Gastrocnemius medialis (tissue), 4 donors: ENCODE measurements around the gene DEFB116.

Experiments
- POLR2A ChIP-seq, 2 donors: fragments of 450-650 bp; IDR thresholded peaks; one replicate each; pipeline ENCODE4 v1.6.1; 2017; ENCODE audit warnings: antibody characterized with exemption in 2 of 2, mild to moderate bottlenecking in 2 of 2, moderate library complexity in 2 of 2
- TF ChIP-seq, protein P1 (sequence below), 5 experiments: fragments of 450-650 bp in 3 of 5; fragments of 200-600 bp in 2 of 5; sonication (generic) in 2 of 5; IDR thresholded peaks in 4 of 5; conservative IDR thresholded peaks in 1 of 5; 1 replicate in 4 of 5; 2 replicates in 1 of 5; pipeline ENCODE4 v1.5.1; 2016 to 2019; ENCODE audit warnings: antibody characterized with exemption in 5 of 5, mild to moderate bottlenecking in 3 of 5, moderate library complexity in 3 of 5

DNA sequence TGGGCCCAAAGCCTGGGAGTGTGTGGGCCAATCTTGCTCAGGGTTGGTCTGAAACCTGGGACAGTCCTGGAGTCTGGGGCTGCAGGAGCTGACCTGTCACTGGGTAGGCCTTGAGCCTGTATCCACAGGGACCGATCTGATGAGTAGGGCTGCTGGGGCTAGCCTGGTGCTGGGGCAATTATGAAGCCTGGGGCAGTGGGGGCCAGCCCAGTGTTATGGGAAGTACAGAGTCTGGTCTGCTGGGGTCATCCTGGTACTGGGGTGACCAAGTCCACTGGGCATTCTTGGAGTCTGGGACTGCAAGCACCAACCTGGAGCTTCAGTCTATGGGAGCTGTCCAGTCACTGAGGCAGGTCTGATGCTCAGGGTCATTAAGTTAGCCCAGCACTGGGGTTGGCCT is 30.2 kb downstream of the DEFB116 start:
- TF ChIP-seq, protein P1, sequence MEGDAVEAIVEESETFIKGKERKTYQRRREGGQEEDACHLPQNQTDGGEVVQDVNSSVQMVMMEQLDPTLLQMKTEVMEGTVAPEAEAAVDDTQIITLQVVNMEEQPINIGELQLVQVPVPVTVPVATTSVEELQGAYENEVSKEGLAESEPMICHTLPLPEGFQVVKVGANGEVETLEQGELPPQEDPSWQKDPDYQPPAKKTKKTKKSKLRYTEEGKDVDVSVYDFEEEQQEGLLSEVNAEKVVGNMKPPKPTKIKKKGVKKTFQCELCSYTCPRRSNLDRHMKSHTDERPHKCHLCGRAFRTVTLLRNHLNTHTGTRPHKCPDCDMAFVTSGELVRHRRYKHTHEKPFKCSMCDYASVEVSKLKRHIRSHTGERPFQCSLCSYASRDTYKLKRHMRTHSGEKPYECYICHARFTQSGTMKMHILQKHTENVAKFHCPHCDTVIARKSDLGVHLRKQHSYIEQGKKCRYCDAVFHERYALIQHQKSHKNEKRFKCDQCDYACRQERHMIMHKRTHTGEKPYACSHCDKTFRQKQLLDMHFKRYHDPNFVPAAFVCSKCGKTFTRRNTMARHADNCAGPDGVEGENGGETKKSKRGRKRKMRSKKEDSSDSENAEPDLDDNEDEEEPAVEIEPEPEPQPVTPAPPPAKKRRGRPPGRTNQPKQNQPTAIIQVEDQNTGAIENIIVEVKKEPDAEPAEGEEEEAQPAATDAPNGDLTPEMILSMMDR (IDR thresholded peaks at IDR 0.05 in 4 of 5, conservative IDR thresholded peaks at IDR 0.05 in 1 of 5) = no peak
- no peak for TF ChIP-seq POLR2A (IDR thresholded peaks at IDR 0.05)
